Naive thymus-derived CD4-positive, alpha-beta T cell (primary cell): Measurements from ENCODE around the gene RPL39. TPM values are rescaled to one million over a fixed set of nuclear protein-coding genes. Genes with fewer than 3 reads are reported as not detected.

Experiments
- ATAC-seq: fragments of 150-1000 bp; cut with Tn5 transposase; 2 replicates; pipeline ENCODE4 v1.10.0; 2021; ENCODE audit warnings: mild to moderate bottlenecking, moderate library complexity
- CTCF ChIA-PET: fragments of 350-600 bp; sonication (Branson Sonifier 250); formaldehyde crosslinking; loops from one replicate; lab custom pipeline; 2021; ENCODE audit warnings: antibody characterized with exemption; lab: Charles Lee
- POLR2A ChIA-PET: fragments of 350-600 bp; sonication (Branson Sonifier 250); formaldehyde crosslinking; loops from one replicate; lab custom pipeline; 2021; ENCODE audit warnings: antibody characterized with exemption, inconsistent platforms; lab: Charles Lee
- DNase-seq, 9 donors: peaks; one replicate each; pipeline versions ENCODE4 v3.0.0 to v3.0.0-alpha.2; 2020 to 2022; ENCODE audit warnings: mixed read lengths in 1 of 9
- H3K27ac ChIP-seq: one replicate; pipeline ENCODE4 v1.7.0; 2013; ENCODE audit warnings: mild to moderate bottlenecking, low read depth, low read length, moderate library complexity
- H3K27me3 ChIP-seq, 2 donors: one replicate each; pipeline ENCODE4 v1.7.0; 2013; ENCODE audit warnings: low read length in 2 of 2, mild to moderate bottlenecking in 2 of 2, moderate library complexity in 2 of 2; ENCODE audit not compliant: control insufficient read depth in 2 of 2, insufficient read depth in 2 of 2
- H3K36me3 ChIP-seq, 3 experiments: 1 replicate in 2 of 3; 2 replicates in 1 of 3; pipeline ENCODE4 v1.7.0; 2013; ENCODE audit warnings: low read length in 3 of 3, mild to moderate bottlenecking in 3 of 3, moderate library complexity in 1 of 3; ENCODE audit not compliant: insufficient read depth in 3 of 3, control insufficient read depth in 2 of 3
- H3K4me1 ChIP-seq, 2 donors: one replicate each; pipeline ENCODE4 v1.7.0; 2013; ENCODE audit warnings: low read length in 2 of 2, mild to moderate bottlenecking in 2 of 2, moderate library complexity in 1 of 2; ENCODE audit not compliant: control insufficient read depth in 2 of 2, insufficient read depth in 2 of 2
- H3K4me3 ChIP-seq: 2 replicates; pipeline ENCODE4 v1.7.0; 2013; ENCODE audit warnings: mild to moderate bottlenecking, low read length
- H3K9me3 ChIP-seq, 3 experiments: 1 replicate in 2 of 3; 2 replicates in 1 of 3; pipeline ENCODE4 v1.7.0; 2013; ENCODE audit warnings: low read length in 3 of 3; ENCODE audit not compliant: control insufficient read depth in 2 of 3
- H3K27ac Mint-ChIP-seq, 9 donors: one replicate each; pipeline ENCODE4 v1.8.0; 2020 to 2022; ENCODE audit warnings: mixed read lengths in 9 of 9, mild to moderate bottlenecking in 8 of 9, moderate library complexity in 5 of 9, inconsistent platforms in 2 of 9
- H3K27me3 Mint-ChIP-seq, 5 donors: one replicate each; pipeline ENCODE4 v1.8.0; 2021 to 2022; ENCODE audit warnings: mixed read lengths in 5 of 5, mild to moderate bottlenecking in 1 of 5
- H3K36me3 Mint-ChIP-seq, 5 donors: one replicate each; pipeline ENCODE4 v1.8.0; 2020 to 2022; ENCODE audit warnings: mixed read lengths in 5 of 5, mild to moderate bottlenecking in 3 of 5, inconsistent platforms in 1 of 5
- H3K4me1 Mint-ChIP-seq, 7 donors: one replicate each; pipeline ENCODE4 v1.8.0; 2020 to 2022; ENCODE audit warnings: mixed read lengths in 7 of 7, mild to moderate bottlenecking in 3 of 7, inconsistent platforms in 1 of 7
- H3K4me3 Mint-ChIP-seq, 10 donors: one replicate each; pipeline ENCODE4 v1.8.0; 2020 to 2022; ENCODE audit warnings: mild to moderate bottlenecking in 10 of 10, mixed read lengths in 10 of 10, moderate library complexity in 6 of 10, inconsistent platforms in 2 of 10
- H3K9me3 Mint-ChIP-seq, 11 donors: one replicate each; pipeline ENCODE4 v1.8.0; 2020 to 2022; ENCODE audit warnings: mixed read lengths in 11 of 11, mild to moderate bottlenecking in 4 of 11, inconsistent platforms in 1 of 11, moderate library complexity in 1 of 11
- intact Hi-C, 2 donors: fragments of 100-400 bp; cut with micrococcal nuclease; formaldehyde crosslinking; loops; one replicate each; pipeline ENCODE4 v1.15.1; 2023
- polyA plus RNA-seq, 2 donors: library from polyadenylated mRNA; unstranded; fragments of 300-500 nt; fragmentation: Illumina TruSeq; gene quantifications; one replicate each; pipeline ENCODE4 v1.2.3, GENCODE V29; 2021
- total RNA-seq, 6 experiments: library from RNA in 5 of 6; stranded (reverse) in 5 of 6; gene quantifications; 1 replicate in 5 of 6; 2 replicates in 1 of 6; pipeline ENCODE4 v1.2.3 and lab custom pipeline; 2021 to 2026

RPL39 gene
- total and polyA plus RNA-seq, 7 experiments from 2014 or later = 2,181 to 5,899 (median 4,198) TPM

DNA sequence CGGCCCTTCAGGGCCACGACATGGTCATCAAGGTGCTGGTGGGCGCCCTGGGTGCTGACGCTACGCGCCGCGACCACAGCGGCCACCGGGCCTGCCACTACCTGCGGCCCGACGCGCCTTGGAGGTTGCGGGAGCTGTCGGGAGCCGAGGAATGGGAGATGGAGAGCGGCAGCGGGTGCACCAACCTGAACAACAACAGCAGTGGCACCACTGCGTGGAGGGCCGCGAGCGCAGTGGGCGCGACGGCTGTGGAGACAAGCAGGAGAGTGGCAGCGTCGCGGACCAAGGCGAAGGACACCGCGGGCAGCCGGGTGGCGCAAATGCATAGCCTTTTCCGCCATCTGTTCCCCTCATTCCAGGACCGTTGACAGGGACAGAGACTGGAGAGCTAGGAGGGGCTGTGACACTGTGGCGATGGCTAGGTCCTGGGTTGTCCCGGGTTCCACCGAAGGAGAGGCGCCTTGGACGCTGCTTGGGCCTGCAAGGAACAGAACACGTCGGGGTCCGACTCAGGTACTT is 32.1 kb downstream of the RPL39 start:
- H3K4me1 Mint-ChIP-seq = peaks cover 27 to 57% (median 48%) of the 10 kb centered on the region in 7 donors
- Histone ChIP-seq H3K27ac (peak overlapping the region; percentile 76), H3K4me3 (no peak overlapping the region), H3K9me3 (no peaks in the 10 kb centered on the region), H3K36me3 (peaks cover 0 to 5% (median 0%) of the 10 kb centered on the region in 3 experiments), H3K4me1 (peaks cover 34 to 42% of the 10 kb centered on the region in 2 donors), H3K27me3 (no peaks in the 10 kb centered on the region)
- DNase-seq (no peak), ATAC-seq (no peak)
- intact Hi-C loops = loop anchor here in 1 of 2 donors (2.0 to 5.0 kb wide), 2 partner anchors 19 to 1262 kb away; partner anchors contain the start of gene DOCK11
- peaks cover 0 to 3% (median 0%) of the 10 kb centered on the region in 5 donors for H3K36me3 Mint-ChIP-seq
- no peaks in the 10 kb centered on the region for H3K9me3 Mint-ChIP-seq
- H3K27me3 Mint-ChIP-seq = no peaks in the 10 kb centered on the region
- H3K4me3 Mint-ChIP-seq = peak overlapping the region; percentile 27 to 87 (median 62)
- peak overlapping the region in 1 of 9 donors; percentile 46 for H3K27ac Mint-ChIP-seq
- ChIA-PET POLR2A (interaction anchor here (0.6 to 5.9 kb wide), 9 partner anchors 9 to 189 kb away, joined by 3 to 44 read pairs (median 4); partner anchors contain the start of genes RNF113A, RPL39 and SEPTIN6), CTCF (interaction anchor here (0.9 to 1.6 kb wide), 3 partner anchors 11 to 21 kb away, joined by 4 to 5 read pairs (median 4); no protein-coding TSS in a partner anchor)

DNA sequence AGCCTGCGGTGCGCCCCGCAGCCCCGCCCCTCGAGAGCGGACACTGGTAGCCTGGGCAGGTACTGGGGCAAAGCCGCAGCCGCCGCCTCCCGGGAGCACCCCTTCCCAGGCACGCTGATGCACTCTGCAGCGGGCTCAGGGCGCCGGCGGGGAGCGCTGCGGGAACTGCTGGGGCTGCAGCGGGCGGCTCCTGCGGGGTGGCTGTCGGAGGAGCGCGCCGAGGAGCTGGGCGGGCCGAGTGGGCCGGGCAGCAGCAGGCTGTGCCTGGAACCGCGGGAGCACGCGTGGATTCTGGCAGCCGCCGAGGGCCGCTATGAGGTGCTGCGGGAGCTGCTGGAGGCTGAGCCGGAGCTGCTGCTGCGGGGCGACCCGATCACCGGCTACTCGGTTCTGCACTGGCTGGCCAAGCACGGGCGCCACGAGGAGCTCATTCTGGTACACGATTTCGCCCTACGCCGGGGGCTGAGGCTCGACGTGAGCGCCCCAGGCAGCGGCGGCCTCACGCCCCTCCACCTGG is 32.6 kb downstream of the RPL39 start:
- peak overlapping the region in 2 of 9 donors; percentile 25 to 46 for H3K27ac Mint-ChIP-seq
- DNase-seq = peak in 8 of 9 donors; percentile 20 to 45 (median 33)
- peak overlapping the region; percentile 76 for H3K27ac ChIP-seq
- H3K4me3 ChIP-seq = peak overlapping the region; percentile 47
- ATAC-seq = peak; percentile 61
- intact Hi-C loops = loop anchor here in 1 of 2 donors (2.0 to 5.0 kb wide), 2 partner anchors 20 to 1261 kb away; partner anchors contain the start of gene DOCK11
- H3K4me1 Mint-ChIP-seq = peaks cover 27 to 58% (median 53%) of the 10 kb centered on the region in 7 donors
- ChIA-PET CTCF (interaction anchor here (1.0 to 1.6 kb wide), 3 partner anchors 11 to 68 kb away, joined by 3 to 5 read pairs (median 4); no protein-coding TSS in a partner anchor), POLR2A (interaction anchor here (0.6 to 5.9 kb wide), 9 partner anchors 9 to 188 kb away, joined by 3 to 44 read pairs (median 4); partner anchors contain the start of genes RNF113A, RPL39 and SEPTIN6)
- H3K4me1 ChIP-seq = peaks cover 37 to 44% of the 10 kb centered on the region in 2 donors
- peak overlapping the region in 8 of 10 donors; percentile 27 to 87 (median 62) for H3K4me3 Mint-ChIP-seq
- H3K9me3 ChIP-seq = no peaks in the 10 kb centered on the region
- peaks cover 0 to 5% (median 0%) of the 10 kb centered on the region in 3 experiments for H3K36me3 ChIP-seq
- no peaks in the 10 kb centered on the region for H3K27me3 ChIP-seq
- H3K27me3 Mint-ChIP-seq = no peaks in the 10 kb centered on the region
- H3K9me3 Mint-ChIP-seq = no peaks in the 10 kb centered on the region
- H3K36me3 Mint-ChIP-seq = peaks cover 0 to 3% (median 0%) of the 10 kb centered on the region in 5 donors

DNA sequence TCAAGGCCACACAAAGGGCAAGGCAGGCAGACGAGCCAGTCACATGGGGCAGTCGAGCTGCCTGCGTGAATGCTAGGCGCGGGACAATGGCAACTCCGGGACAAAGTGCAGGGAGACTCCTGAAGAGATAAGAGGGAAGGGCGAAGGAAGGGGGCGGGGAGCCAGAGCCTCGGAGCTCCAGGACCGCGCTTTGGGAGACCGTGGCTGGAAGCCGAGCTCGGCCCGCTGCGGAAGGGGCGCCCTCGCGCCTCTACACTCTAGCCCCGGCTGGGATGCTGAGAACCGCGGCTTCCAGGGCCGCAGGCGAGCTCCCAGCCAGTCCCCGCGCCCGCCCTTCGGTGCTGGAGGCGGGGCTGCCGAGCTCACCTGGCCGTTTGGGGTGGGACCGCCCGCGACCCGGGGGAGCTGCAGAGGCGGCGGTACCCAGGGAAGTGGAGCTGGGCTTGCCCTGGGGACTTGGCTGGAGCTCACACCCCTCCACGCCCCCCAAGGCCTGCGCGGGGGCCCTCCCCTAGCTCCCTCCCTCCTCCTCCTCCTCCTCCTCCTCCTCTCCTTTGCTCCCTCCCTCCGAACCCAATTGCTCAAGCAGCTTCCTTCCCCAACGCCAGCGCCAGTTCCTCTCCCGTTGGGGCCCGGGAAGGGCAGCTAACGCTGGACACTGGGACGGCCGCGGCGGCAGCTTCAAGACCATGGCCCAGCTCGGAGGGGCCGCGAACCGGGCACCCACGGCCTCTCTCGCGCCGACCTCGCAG is 33.3 kb downstream of the RPL39 start, which contains the start of gene SOWAHD:
SOWAHD (plus strand) TSS at position 610 of the 752 bp plus-strand sequence; CDS start at position 690, 80 bp downstream.
- ChIA-PET POLR2A (interaction anchor here (0.6 to 5.9 kb wide), 13 partner anchors 8 to 187 kb away, joined by 3 to 44 read pairs (median 4); partner anchors contain the start of genes RNF113A, RPL39 and SEPTIN6), CTCF (interaction anchor here (0.7 to 1.8 kb wide), 5 partner anchors 9 to 67 kb away, joined by 3 to 6 read pairs (median 4); no protein-coding TSS in a partner anchor)
- H3K4me1 Mint-ChIP-seq = peaks cover 23 to 57% (median 53%) of the 10 kb centered on the region in 7 donors
- H3K36me3 Mint-ChIP-seq = peaks cover 0 to 3% (median 0%) of the 10 kb centered on the region in 5 donors
- ATAC-seq = peak; percentile 17
- Histone ChIP-seq H3K27ac (peak within 1 kb of the TSS; percentile 76), H3K4me1 (peaks cover 38 to 44% of the 10 kb centered on the region in 2 donors), H3K27me3 (no peaks in the 10 kb centered on the region), H3K36me3 (peaks cover 0 to 5% (median 0%) of the 10 kb centered on the region in 3 experiments), H3K9me3 (no peaks in the 10 kb centered on the region), H3K4me3 (peak within 1 kb of the TSS; percentile 47)
- intact Hi-C loops = loop anchor here (2.0 to 5.0 kb wide), 4 partner anchors 21 to 1261 kb away; partner anchors contain the start of genes DOCK11 (in 1 of the 2), SEPTIN6 (in 1 of the 2) and SLC25A5 (in 1 of the 2)
- H3K4me3 Mint-ChIP-seq = peak within 1 kb of the TSS; percentile 64 to 88 (median 80)
- no peaks in the 10 kb centered on the region for H3K27me3 Mint-ChIP-seq
- DNase-seq = peak in 8 of 9 donors; percentile 9 to 38 (median 26)
- peak within 1 kb of the TSS; percentile 86 to 99 (median 96) for H3K27ac Mint-ChIP-seq
- no peaks in the 10 kb centered on the region for H3K9me3 Mint-ChIP-seq

DNA sequence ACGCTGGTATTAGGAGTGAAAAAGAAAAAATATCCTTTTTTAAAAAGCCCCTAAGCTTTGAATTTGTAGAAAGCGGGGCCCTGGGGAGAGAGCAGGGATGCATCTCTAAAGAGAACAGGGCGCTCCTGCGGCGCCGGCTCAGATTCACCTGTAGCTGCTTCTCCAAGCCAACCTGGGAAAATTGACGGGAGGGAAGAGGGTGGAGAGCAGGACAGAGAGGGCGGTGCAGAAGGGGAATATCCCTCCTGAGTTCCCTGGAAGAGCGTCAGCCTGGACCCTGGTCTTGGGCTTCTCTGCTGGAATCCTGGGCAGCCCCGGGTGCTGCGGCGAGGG is 33.8 kb downstream of the RPL39 start:
- H3K27me3 ChIP-seq = no peaks in the 10 kb centered on the region
- Mint-ChIP-seq H3K4me1 (peaks cover 21 to 57% (median 47%) of the 10 kb centered on the region in 7 donors), H3K9me3 (no peaks in the 10 kb centered on the region), H3K36me3 (peaks cover 0 to 3% (median 0%) of the 10 kb centered on the region in 5 donors), H3K27ac (peak overlapping the region; percentile 86 to 99 (median 96)), H3K4me3 (peak overlapping the region; percentile 64 to 88 (median 80)), H3K27me3 (no peaks in the 10 kb centered on the region)
- peak overlapping the region; percentile 27 for H3K4me3 ChIP-seq
- peak overlapping the region; percentile 76 for H3K27ac ChIP-seq
- DNase-seq = no peak
- CTCF ChIA-PET = interaction anchor here (0.7 to 1.8 kb wide), 4 partner anchors 8 to 67 kb away, joined by 3 to 6 read pairs (median 4); no protein-coding TSS in a partner anchor
- H3K36me3 ChIP-seq = peaks cover 0 to 5% (median 0%) of the 10 kb centered on the region in 3 experiments
- intact Hi-C loops = loop anchor here (2.0 to 5.0 kb wide), 3 partner anchors 65 to 1260 kb away; partner anchors contain the start of genes DOCK11 (in 1 of the 2), SEPTIN6 (in 1 of the 2) and SLC25A5 (in 1 of the 2)
- H3K9me3 ChIP-seq = no peaks in the 10 kb centered on the region
- POLR2A ChIA-PET = interaction anchor here (0.6 to 5.9 kb wide), 13 partner anchors 8 to 1051 kb away, joined by 3 to 44 read pairs (median 4); partner anchors contain the start of genes NDUFA1, NKRF, RNF113A and RPL39
- ATAC-seq = no peak
- peaks cover 38 to 44% of the 10 kb centered on the region in 2 donors for H3K4me1 ChIP-seq

DNA sequence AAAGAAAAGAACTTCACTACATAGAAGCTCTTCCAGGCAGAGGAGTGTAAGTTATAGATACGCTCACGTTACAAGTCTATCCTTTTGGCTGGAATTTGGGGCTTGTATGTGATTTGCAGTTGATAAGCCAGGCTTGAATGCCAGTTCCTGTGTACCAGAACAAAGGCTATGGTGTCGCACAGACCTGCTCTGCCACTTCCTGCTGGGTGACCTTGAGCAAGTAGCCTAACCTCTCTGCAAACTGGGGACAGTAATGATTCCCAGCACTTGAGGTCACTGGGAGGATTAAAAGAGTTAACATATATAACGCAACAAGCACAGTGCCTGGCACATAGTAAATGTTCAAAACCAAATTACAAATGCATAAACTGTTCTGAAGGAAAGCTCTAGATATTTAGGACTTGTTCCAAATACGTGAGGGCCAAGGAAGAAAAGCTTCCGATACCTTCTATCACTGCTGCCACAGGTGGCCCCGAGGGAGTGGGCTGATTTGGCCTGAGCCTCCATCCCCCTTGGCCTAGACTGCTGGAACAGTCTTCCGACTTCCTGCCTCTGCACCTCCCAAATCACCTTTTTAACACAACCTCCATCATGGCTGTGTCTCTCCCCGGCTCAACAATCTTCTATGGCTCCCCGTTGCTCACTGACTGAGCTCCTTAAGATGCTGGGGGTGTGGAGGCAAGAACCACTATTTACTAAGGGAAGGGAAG is 34.3 kb downstream of the RPL39 start:
- Histone ChIP-seq H3K4me3 (peak overlapping the region; percentile 26), H3K9me3 (no peaks in the 10 kb centered on the region), H3K27ac (peak overlapping the region; percentile 76), H3K27me3 (no peaks in the 10 kb centered on the region), H3K4me1 (peaks cover 38 to 44% of the 10 kb centered on the region in 2 donors), H3K36me3 (peaks cover 0 to 5% (median 0%) of the 10 kb centered on the region in 3 experiments)
- H3K27me3 Mint-ChIP-seq = no peaks in the 10 kb centered on the region
- DNase-seq (peak in 2 of 9 donors; percentile 12 to 14), ATAC-seq (no peak)
- intact Hi-C loops = loop anchor here (1.0 to 5.0 kb wide), 7 partner anchors 64 to 1260 kb away; partner anchors contain the start of genes DOCK11 (in 1 of the 2), NDUFA1 (in 1 of the 2), NKRF (in 1 of the 2) and RNF113A (in 1 of the 2)
- H3K36me3 Mint-ChIP-seq = peaks cover 0 to 3% (median 0%) of the 10 kb centered on the region in 5 donors
- CTCF ChIA-PET = interaction anchor here (0.6 to 1.8 kb wide), 3 partner anchors 27 to 66 kb away, joined by 3 to 6 read pairs (median 4); no protein-coding TSS in a partner anchor
- peak overlapping the region; percentile 86 to 99 (median 96) for H3K27ac Mint-ChIP-seq
- peaks cover 21 to 56% (median 45%) of the 10 kb centered on the region in 7 donors for H3K4me1 Mint-ChIP-seq
- POLR2A ChIA-PET = interaction anchor here (0.6 to 5.9 kb wide), 13 partner anchors 10 to 1051 kb away, joined by 3 to 44 read pairs (median 4); partner anchors contain the start of genes NDUFA1, NKRF, RNF113A and RPL39
- H3K9me3 Mint-ChIP-seq = no peaks in the 10 kb centered on the region
- peak overlapping the region; percentile 69 to 88 (median 80) for H3K4me3 Mint-ChIP-seq
